T-helper 2 cell treated with Interferon-gamma antibody and Interleukin-4, amounts not matched to agents 5 μg/mL and 100 μg/mL, for 36 hours (primary cell): ENCODE data around the gene FKBP1A.
A peak's percentile ranks its signal among the peaks of the same experiment; 100 is the strongest.

ENCODE experiments used
- DNase-seq: peaks from one replicate; pipeline ENCODE4 v3.0.0; 2021; ENCODE audit warnings: low spot score
- H3K27ac Mint-ChIP-seq: one replicate; pipeline ENCODE4 v1.8.0; 2021; ENCODE audit warnings: mild to moderate bottlenecking, mixed read lengths
- H3K27me3 Mint-ChIP-seq: one replicate; pipeline ENCODE4 v1.8.0; 2021; ENCODE audit warnings: low read depth, mixed read lengths
- H3K36me3 Mint-ChIP-seq: one replicate; pipeline ENCODE4 v1.8.0; 2021; ENCODE audit warnings: low read depth, mixed read lengths
- H3K4me1 Mint-ChIP-seq: one replicate; pipeline ENCODE4 v1.8.0; 2021; ENCODE audit warnings: low read depth, mixed read lengths
- H3K4me3 Mint-ChIP-seq: one replicate; pipeline ENCODE4 v1.8.0; 2022; ENCODE audit warnings: mild to moderate bottlenecking, moderate library complexity, mixed read lengths
- H3K9me3 Mint-ChIP-seq: one replicate; pipeline ENCODE4 v1.8.0; 2021; ENCODE audit warnings: mixed read lengths

FKBP1A gene

DNA sequence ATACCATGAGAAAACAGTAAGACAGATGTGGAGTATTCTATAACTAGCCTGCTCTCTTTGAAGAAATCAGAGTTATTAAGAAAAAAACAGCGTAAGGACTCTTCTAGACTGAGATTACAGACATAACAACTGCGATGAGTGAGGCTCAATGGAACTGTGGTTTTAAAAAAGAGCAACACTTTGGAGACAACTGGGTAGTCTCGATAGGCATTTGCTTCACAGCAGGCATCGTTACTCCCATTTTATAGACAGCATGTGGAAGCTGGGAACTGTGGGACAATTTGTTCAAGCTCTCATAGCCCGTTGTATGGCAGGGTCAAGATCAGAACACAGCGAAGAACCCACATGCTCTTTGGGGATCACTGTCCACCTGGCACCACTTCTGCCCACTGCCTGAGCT, 4.6 kb downstream of the FKBP1A start:
- Mint-ChIP-seq H3K4me3 (peak overlapping the region; percentile 87), H3K27ac (peak overlapping the region; percentile 87), H3K4me1 (peaks cover 61% of the 10 kb centered on the region), H3K9me3 (no peaks in the 10 kb centered on the region), H3K36me3 (peaks cover 40% of the 10 kb centered on the region), H3K27me3 (no peaks in the 10 kb centered on the region)
- no peak for DNase-seq

DNA sequence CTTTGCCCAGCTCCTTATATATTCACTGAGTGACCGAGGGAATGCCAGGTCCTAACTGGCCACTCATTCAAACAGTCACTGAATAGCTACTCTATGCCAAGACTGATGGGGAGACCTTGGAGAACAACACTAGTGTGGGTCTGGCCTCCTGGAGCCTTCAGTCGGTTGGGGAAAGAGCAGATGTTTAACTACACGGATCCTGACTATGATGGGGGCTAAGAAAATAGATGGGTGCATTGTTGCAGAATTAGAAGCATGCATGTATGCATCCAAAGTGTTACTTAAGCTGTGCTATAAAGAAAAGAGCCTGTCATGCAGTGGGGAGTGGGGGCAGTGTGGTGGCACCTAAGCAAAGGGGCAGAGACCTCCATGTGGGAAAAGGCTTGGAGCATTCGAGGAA, 6.5 kb downstream of the FKBP1A start:
- Mint-ChIP-seq H3K27ac (peak overlapping the region; percentile 22), H3K9me3 (no peaks in the 10 kb centered on the region), H3K4me1 (peaks cover 68% of the 10 kb centered on the region), H3K27me3 (no peaks in the 10 kb centered on the region), H3K4me3 (no peak overlapping the region), H3K36me3 (peaks cover 43% of the 10 kb centered on the region)
- DNase-seq = no peak

DNA sequence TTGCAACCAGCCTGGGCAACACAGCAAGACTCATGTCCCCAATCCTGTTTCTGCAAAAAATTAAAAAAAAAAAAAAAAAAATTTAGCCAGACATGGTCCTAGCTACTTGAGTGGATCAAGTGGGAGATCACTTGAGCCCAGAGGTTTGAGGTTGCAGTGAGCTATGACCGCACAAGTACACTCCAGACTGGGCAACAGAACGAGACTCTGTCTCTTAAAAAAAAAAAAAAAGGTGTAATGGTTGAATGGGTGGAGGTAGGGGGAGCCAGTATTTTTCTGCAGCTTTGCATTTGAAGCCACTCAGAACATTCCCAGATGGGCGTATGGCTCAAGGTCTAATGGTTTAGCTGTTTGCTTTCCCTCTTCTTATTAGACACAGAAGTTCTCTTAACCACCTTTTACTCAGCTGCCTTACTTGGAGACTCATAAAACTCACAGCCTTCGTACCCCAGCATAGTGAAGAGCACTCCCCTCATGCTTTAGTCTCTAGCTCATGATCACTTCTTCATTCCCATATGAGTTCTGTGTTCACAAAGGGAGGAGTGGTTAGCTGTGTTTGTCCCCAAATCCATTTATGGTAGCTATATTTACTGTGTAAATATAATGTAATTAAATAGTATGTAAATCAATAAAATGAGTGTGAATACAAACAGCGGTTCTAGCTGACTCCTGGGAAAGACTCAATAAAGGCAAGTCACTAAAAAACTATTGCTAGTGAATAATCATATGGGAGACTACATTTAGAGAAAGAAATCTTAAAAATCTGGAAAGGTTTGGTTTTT, 9.0 kb downstream of the FKBP1A start:
- Mint-ChIP-seq H3K4me3 (no peak overlapping the region), H3K9me3 (no peaks in the 10 kb centered on the region), H3K27me3 (no peaks in the 10 kb centered on the region), H3K4me1 (peaks cover 72% of the 10 kb centered on the region), H3K27ac (no peak overlapping the region), H3K36me3 (peaks cover 34% of the 10 kb centered on the region)
- DNase-seq = no peak

DNA sequence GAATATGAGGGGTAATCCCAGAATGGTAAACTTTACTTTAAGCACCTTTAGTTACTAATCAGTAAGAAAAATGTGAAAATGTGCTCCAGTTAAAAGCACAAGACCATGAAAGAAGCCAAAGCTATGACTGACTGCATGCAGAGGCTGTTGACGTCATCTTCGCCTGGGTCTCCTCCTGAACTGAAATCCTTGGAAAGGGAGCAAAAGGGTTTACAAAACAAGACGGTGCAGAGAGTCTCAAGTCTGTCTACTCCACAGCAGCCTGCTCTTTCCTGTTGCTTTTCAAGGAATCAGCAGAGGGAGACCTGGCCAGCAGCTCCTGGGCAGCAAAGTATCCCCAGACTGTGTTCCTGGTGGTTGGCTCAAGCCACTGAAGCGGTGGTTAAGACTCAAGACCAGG, 10.2 kb downstream of the FKBP1A start:
- Mint-ChIP-seq H3K27ac (no peak overlapping the region), H3K36me3 (peaks cover 38% of the 10 kb centered on the region), H3K4me3 (no peak overlapping the region), H3K4me1 (peaks cover 73% of the 10 kb centered on the region), H3K9me3 (no peaks in the 10 kb centered on the region), H3K27me3 (no peaks in the 10 kb centered on the region)
- DNase-seq = no peak

DNA sequence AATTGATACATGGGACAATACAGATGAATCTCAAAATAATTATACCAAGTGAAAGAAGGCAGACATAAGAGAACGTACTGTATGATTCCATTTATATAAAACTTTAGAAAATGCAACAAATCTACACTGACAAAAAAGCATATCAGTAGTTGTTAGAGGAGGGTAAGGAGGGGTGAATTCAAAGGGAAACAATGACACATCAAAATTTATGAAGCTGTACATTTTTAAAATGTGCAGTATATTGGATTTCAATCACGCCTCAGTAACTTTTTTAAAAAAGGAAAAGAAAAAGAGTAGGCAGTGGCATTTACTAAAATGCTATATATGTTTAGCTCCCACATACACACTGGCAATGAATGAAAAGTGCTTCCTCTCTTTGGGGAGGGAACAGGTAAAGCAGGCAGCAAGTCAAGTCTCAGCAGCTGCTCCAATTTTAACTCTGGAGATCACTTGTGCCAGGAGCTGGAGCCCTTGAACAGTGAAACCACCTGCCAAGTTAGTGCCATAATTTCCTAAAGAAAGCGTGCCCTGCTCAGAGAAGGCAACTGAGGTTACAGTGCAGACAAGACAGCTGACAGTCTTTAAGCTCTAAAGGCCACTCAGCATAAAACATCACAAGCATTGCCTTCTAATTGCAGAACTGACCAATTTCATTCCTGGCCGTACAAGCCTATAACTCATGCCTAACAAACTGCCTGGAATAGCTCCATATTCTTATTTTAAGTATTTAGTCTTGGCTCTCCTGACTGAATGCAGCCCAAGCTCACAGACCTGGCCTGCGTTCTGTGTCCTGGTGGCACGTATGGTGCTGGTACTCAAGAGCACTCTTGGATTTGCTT, 10.9 kb downstream of the FKBP1A start:
- Mint-ChIP-seq H3K36me3 (peaks cover 39% of the 10 kb centered on the region), H3K27ac (no peak overlapping the region), H3K9me3 (no peaks in the 10 kb centered on the region), H3K4me3 (no peak overlapping the region), H3K4me1 (peaks cover 80% of the 10 kb centered on the region), H3K27me3 (no peaks in the 10 kb centered on the region)
- DNase-seq = no peak

DNA sequence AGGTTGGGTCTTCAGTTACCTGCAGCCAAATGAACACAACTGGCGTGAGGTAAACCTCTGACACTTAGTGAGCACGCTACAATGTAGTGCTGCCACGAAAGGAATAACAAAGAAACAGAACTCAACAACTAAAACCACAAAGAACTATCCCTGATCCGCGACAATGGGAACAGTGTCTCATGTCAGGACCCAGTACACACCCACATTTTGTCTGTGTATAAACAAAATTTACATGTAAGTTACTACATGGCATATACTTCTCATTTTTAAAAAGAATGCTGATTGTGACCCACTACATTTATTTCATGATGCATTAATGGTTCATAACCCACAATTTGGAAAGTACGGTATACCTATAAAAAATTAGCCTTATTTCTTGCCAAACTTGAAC, 14.1 kb downstream of the FKBP1A start:
- Mint-ChIP-seq H3K27ac (no peak overlapping the region), H3K4me1 (peaks cover 81% of the 10 kb centered on the region), H3K36me3 (peaks cover 40% of the 10 kb centered on the region), H3K9me3 (no peaks in the 10 kb centered on the region), H3K4me3 (peak overlapping the region; percentile 48), H3K27me3 (no peaks in the 10 kb centered on the region)
- no peak for DNase-seq

DNA sequence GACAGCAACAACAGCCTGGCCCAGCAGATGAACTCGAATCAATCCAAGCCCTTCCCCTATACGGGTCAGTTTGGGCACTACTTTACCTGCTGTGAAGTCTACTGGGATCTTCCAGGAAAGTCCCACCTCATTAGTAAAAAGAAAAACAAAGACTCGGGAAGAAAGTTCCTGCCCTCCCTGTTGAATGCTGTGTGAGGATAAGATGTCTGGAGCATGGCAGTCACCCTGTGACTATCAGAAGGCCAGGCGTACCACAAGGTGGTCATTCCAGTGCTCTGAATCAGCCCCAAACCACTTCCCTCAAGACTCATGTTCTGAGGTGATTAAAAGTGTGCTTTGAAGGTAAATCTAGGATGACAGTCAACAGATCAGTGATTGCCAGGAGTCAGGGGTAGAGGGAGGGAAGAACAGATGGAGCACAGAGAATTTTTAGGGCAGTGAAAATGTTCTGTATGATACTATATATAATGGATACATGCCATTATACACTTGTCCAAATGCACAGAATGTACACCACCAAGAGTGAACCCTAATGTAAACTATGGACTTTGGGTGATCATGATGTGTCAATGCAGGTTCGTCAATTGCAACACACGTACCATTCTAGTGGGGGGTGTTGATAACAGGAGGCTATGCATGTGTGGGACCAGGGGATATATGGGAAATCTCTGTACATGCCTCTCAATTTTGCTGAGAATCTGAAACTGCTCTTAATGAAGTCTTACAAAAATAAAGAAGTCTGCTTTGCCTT, 14.7 kb downstream of the FKBP1A start:
- Mint-ChIP-seq H3K27me3 (no peaks in the 10 kb centered on the region), H3K9me3 (no peaks in the 10 kb centered on the region), H3K4me1 (peaks cover 84% of the 10 kb centered on the region), H3K27ac (peak overlapping the region; percentile 71), H3K4me3 (peak overlapping the region; percentile 48), H3K36me3 (peaks cover 43% of the 10 kb centered on the region)
- no peak for DNase-seq

DNA sequence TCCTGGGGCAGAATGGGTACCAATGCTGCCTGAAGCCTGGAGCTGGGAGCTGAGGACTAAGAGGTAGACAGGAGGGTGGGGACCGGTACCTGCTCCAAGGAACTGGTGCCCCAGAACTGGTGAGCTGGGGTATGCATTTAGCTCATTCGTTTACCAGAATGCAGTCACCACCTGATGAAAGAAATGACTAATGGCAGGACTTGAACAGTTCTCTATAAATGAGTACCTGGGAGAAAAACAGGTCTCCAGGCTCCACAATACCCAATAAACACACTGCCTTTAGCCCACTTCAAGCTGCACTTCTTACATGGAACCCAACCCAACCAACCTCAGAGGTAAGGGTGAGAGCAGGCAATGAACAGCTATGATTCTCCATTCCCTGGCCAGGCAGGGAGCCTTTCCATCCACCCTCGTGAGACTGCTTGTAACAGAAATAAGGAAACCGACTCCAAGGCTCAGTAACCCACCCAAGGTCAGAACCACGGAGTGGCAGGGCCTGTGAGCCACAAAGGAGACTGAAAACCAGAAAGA, 15.4 kb downstream of the FKBP1A start:
- Mint-ChIP-seq H3K4me3 (peak overlapping the region; percentile 48), H3K27ac (peak overlapping the region; percentile 71), H3K9me3 (no peaks in the 10 kb centered on the region), H3K4me1 (peaks cover 80% of the 10 kb centered on the region), H3K36me3 (peaks cover 43% of the 10 kb centered on the region), H3K27me3 (no peaks in the 10 kb centered on the region)
- DNase-seq = no peak

DNA sequence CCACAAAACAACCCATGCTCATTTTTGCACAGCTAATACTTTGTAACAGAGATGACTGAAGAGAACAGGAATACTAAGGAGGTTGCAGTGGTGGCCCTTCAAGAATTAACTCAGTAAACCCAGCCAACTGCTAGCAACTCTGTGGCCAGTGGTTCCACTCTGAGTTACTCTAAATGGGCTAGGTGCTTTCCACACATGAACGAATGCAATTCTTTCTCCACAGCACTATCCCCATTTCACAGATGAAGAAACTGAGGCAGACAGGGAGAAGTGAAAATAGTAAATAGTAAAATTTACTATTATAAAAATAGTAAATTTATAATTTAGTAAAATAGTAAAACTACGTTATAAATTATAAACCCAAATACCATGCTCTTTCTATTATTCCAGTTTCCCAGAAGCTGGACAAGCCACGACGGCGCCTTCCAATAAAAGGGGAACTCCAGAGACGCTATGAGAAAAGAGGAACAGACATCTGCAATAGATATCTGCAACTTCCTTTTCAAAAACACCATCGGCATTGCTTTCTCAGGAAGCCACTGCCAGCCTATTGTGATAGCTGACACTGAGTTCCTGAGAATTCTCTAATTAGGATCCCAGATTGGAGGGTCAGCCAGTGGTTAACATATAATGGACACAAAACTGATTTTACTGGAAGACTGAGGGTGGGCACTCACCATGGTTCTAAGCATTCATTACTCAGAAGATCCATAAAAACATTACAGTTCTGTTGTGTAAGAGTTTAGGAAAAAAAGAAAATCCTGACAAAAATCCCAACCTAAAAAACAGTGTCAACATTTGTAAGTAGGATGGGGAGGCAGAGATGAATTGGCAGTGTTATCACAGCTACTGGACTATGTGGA, 16.2 kb downstream of the FKBP1A start:
- peaks cover 47% of the 10 kb centered on the region for H3K36me3 Mint-ChIP-seq
- peak overlapping the region; percentile 48 for H3K4me3 Mint-ChIP-seq
- peaks cover 76% of the 10 kb centered on the region for H3K4me1 Mint-ChIP-seq
- no peaks in the 10 kb centered on the region for H3K27me3 Mint-ChIP-seq
- no peaks in the 10 kb centered on the region for H3K9me3 Mint-ChIP-seq
- H3K27ac Mint-ChIP-seq = peak overlapping the region; percentile 71
- no peak for DNase-seq

DNA sequence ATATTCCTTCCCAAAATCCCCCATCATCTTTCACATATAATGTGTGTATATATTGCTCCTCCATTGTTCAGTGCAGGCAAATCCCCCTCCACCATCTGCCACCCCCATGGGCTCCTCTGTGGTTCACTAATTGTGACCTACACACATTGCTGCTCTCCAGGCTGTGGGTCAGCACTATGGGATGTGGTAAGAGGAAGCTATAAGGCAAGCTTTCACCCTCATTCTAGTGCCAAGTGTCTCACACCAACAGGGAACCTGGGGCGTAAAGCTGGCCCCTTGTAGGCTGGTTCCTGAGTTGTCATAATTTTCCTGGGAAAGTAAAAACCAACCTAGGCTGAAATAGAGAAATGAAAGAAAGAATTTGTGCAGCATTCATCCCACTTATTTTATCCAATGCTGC, 16.8 kb downstream of the FKBP1A start:
- H3K36me3 Mint-ChIP-seq = peaks cover 52% of the 10 kb centered on the region
- peak overlapping the region; percentile 48 for H3K27ac Mint-ChIP-seq
- no peaks in the 10 kb centered on the region for H3K27me3 Mint-ChIP-seq
- DNase-seq = no peak
- peaks cover 74% of the 10 kb centered on the region for H3K4me1 Mint-ChIP-seq
- H3K4me3 Mint-ChIP-seq = peak overlapping the region; percentile 42
- H3K9me3 Mint-ChIP-seq = no peaks in the 10 kb centered on the region

DNA sequence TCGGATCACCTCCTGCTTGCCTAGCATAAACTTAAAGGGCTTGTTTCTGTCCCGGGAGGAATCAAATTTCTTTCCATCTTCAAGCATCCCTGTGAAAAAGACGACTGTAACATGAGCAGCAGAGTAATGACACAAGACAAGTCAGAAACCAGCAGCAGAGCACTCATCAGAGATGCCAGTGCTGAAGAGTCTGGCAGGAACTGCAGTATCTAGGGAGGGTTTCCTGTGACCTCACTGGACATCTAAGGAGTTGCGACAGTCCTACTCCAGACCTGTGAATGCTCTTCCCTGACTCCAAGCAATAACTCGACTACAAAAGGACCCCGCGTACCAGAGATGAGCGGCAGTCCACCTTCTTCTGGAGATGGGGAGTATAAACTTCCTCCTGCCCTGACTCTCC, 17.3 kb downstream of the FKBP1A start:
- Mint-ChIP-seq H3K9me3 (no peaks in the 10 kb centered on the region), H3K36me3 (peaks cover 51% of the 10 kb centered on the region), H3K4me3 (no peak overlapping the region), H3K27ac (peak overlapping the region; percentile 48), H3K4me1 (peaks cover 69% of the 10 kb centered on the region), H3K27me3 (no peaks in the 10 kb centered on the region)
- no peak for DNase-seq

DNA sequence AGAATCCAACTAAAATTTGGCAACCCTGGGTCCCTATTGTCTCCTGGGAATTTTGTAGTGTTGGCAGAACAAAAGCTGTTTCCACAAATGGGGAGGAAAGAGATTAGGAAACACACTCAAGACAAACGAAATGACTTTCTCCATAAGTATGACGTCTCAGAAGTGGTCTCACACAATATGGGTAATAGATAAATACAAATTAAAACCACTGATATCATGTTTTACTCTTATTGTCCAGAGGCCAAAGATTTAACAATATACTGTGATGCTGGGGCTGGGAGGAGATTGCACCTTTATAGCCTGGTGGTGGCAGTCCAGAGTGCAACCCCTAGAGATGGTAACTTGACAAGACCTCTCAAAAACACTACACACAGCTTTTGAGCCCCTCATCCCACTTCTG, 18.6 kb downstream of the FKBP1A start:
- H3K4me3 Mint-ChIP-seq = no peak overlapping the region
- H3K27ac Mint-ChIP-seq = no peak overlapping the region
- peaks cover 59% of the 10 kb centered on the region for H3K4me1 Mint-ChIP-seq
- no peaks in the 10 kb centered on the region for H3K27me3 Mint-ChIP-seq
- H3K9me3 Mint-ChIP-seq = no peaks in the 10 kb centered on the region
- H3K36me3 Mint-ChIP-seq = peaks cover 52% of the 10 kb centered on the region
- DNase-seq = peak; percentile 0

DNA sequence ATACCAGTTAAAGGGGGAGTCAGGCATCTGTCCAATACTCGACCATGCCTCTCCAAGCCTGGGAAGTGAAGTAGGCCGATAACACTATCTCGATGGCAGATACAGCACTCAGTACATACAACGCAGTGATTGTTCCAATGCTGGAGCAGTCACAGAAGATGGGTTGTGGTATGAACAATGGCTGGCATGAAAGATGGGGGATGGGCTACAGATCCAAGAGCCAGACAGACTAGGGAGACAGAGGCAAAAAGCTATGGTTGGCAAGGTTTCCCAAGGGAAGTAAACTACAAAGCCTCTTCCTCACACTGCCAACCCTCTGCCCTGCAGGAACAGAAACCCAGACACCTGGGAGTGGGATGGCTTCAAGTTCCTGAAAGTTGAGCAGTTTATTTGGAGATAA, 19.2 kb downstream of the FKBP1A start:
- no peak overlapping the region for H3K4me3 Mint-ChIP-seq
- H3K27me3 Mint-ChIP-seq = no peaks in the 10 kb centered on the region
- H3K27ac Mint-ChIP-seq = peak overlapping the region; percentile 29
- H3K9me3 Mint-ChIP-seq = no peaks in the 10 kb centered on the region
- peaks cover 56% of the 10 kb centered on the region for H3K4me1 Mint-ChIP-seq
- no peak for DNase-seq
- H3K36me3 Mint-ChIP-seq = peaks cover 58% of the 10 kb centered on the region
